CD14-positive monocyte (primary cell): ENCODE results near the gene PLD3. TPM values are rescaled to one million over a fixed set of nuclear protein-coding genes. Genes with fewer than 3 reads are reported as not detected.

Experiments used
- DNase-seq, 3 donors: peaks; one replicate each; pipeline ENCODE4 v3.0.0-alpha.2; 2011 to 2022
- H2AFZ ChIP-seq: 2 replicates; pipeline ENCODE4 v1.6.0; 2012; ENCODE audit warnings: mild to moderate bottlenecking, low read depth, low read length, inconsistent platforms; ENCODE audit not compliant: insufficient read depth, poor library complexity, severe bottlenecking
- H3K27ac ChIP-seq, 2 donors: 1 replicate in 1 of 2; 2 replicates in 1 of 2; pipeline ENCODE4 v1.5.1; 2012 to 2013; ENCODE audit warnings: low read length in 2 of 2, control low read depth in 1 of 2, inconsistent platforms in 1 of 2, low read depth in 1 of 2, mild to moderate bottlenecking in 1 of 2
- H3K27me3 ChIP-seq, 2 donors: one replicate each; pipeline versions ENCODE4 v1.6.0 to v1.6.1; 2011 to 2013; ENCODE audit warnings: low read length in 2 of 2; ENCODE audit not compliant: control insufficient read depth in 2 of 2, insufficient read depth in 2 of 2
- H3K36me3 ChIP-seq, 2 donors: replicated peaks in 1 of 2; 1 replicate in 1 of 2; 2 replicates in 1 of 2; pipeline versions ENCODE4 v1.5.1 to v1.6.1; 2012 to 2013; ENCODE audit warnings: low read length in 2 of 2, control low read depth in 1 of 2, inconsistent platforms in 1 of 2, mild to moderate bottlenecking in 1 of 2; ENCODE audit not compliant: insufficient read depth in 2 of 2, control insufficient read depth in 1 of 2
- H3K4me1 ChIP-seq, 2 donors: 1 replicate in 1 of 2; 2 replicates in 1 of 2; pipeline versions ENCODE4 v1.5.1 to v1.6.1; 2012 to 2013; ENCODE audit warnings: low read length in 2 of 2, control low read depth in 1 of 2, inconsistent platforms in 1 of 2, mild to moderate bottlenecking in 1 of 2, moderate library complexity in 1 of 2; ENCODE audit not compliant: insufficient read depth in 2 of 2, control insufficient read depth in 1 of 2
- H3K4me2 ChIP-seq: replicated peaks from 2 replicates; pipeline ENCODE3; 2012; ENCODE audit warnings: low read length, moderate library complexity, mild to moderate bottlenecking; ENCODE audit not compliant: poor library complexity, severe bottlenecking; ENCODE audit errors: extremely low read depth
- H3K4me3 ChIP-seq, 3 experiments: fragments of 200-600 bp in 1 of 3; sonication (generic) in 1 of 3; replicated peaks in 1 of 3; 1 replicate in 2 of 3; 2 replicates in 1 of 3; pipeline ENCODE4 v1.5.1; 2011 to 2013; ENCODE audit warnings: low read length in 3 of 3, mild to moderate bottlenecking in 3 of 3, control low read depth in 2 of 3, low read depth in 2 of 3, inconsistent platforms in 1 of 3, moderate library complexity in 1 of 3
- H3K79me2 ChIP-seq: 2 replicates; pipeline ENCODE4 v1.6.0; 2012; ENCODE audit warnings: mild to moderate bottlenecking, control low read depth, inconsistent platforms, low read length, moderate library complexity; ENCODE audit not compliant: insufficient read depth
- H3K9ac ChIP-seq: 2 replicates; pipeline ENCODE4 v1.6.0; 2017; ENCODE audit warnings: low read length, mild to moderate bottlenecking; ENCODE audit not compliant: insufficient read depth, poor library complexity, severe bottlenecking
- H3K9me3 ChIP-seq, 2 donors: replicated peaks in 1 of 2; 1 replicate in 1 of 2; 2 replicates in 1 of 2; pipeline versions ENCODE4 v1.5.1 to v1.6.1; 2012 to 2013; ENCODE audit warnings: low read length in 2 of 2, control low read depth in 1 of 2; ENCODE audit not compliant: control insufficient read depth in 1 of 2, insufficient read depth in 1 of 2
- H4K20me1 ChIP-seq: 2 replicates; pipeline ENCODE4 v1.6.0; 2012; ENCODE audit warnings: mild to moderate bottlenecking, low read length, control low read depth, moderate library complexity; ENCODE audit not compliant: insufficient read depth
- H3K27ac Mint-ChIP-seq, 7 donors: one replicate each; pipeline ENCODE4 v1.8.0; 2020; ENCODE audit warnings: mild to moderate bottlenecking in 7 of 7, mixed read lengths in 7 of 7, moderate library complexity in 6 of 7, inconsistent platforms in 2 of 7
- H3K27me3 Mint-ChIP-seq, 3 donors: one replicate each; pipeline ENCODE4 v1.8.0; 2021 to 2022; ENCODE audit warnings: low read depth in 3 of 3, mild to moderate bottlenecking in 3 of 3, mixed read lengths in 3 of 3, moderate library complexity in 3 of 3, inconsistent platforms in 1 of 3
- H3K36me3 Mint-ChIP-seq, 2 donors: one replicate each; pipeline ENCODE4 v1.8.0; 2020; ENCODE audit warnings: mixed read lengths in 2 of 2, inconsistent platforms in 1 of 2, mild to moderate bottlenecking in 1 of 2
- H3K4me1 Mint-ChIP-seq: one replicate; pipeline ENCODE4 v1.8.0; 2020; ENCODE audit warnings: mild to moderate bottlenecking, mixed read lengths
- H3K4me3 Mint-ChIP-seq, 2 donors: one replicate each; pipeline ENCODE4 v1.8.0; 2020; ENCODE audit warnings: mild to moderate bottlenecking in 2 of 2, mixed read lengths in 2 of 2, moderate library complexity in 1 of 2
- H3K9me3 Mint-ChIP-seq, 7 donors: one replicate each; pipeline ENCODE4 v1.8.0; 2020 to 2022; ENCODE audit warnings: mixed read lengths in 7 of 7, mild to moderate bottlenecking in 6 of 7, moderate library complexity in 6 of 7, inconsistent platforms in 2 of 7
- WGBS: methylation state at CpG from one replicate; pipeline ENCODE4 v1.1.5; 2013; ENCODE audit warnings: missing lambda C conversion rate; ENCODE audit not compliant: insufficient coverage; 5-methylcytosine and 5-hydroxymethylcytosine counted together
- intact Hi-C, 2 donors: fragments of 100-400 bp; cut with micrococcal nuclease; formaldehyde crosslinking; loops; one replicate each; pipeline versions ENCODE4 v1.15.0 to v1.15.1; 2023
- polyA plus RNA-seq, 3 donors: library from polyadenylated mRNA; depleted of rRNA in 1 of 3; unstranded in 2 of 3; stranded (reverse) in 1 of 3; fragments of 300-500 nt in 2 of 3; fragments of >200 nt in 1 of 3; fragmentation: Illumina TruSeq in 2 of 3; gene quantifications; 1 replicate in 2 of 3; 2 replicates in 1 of 3; pipeline ENCODE4 v1.2.3, GENCODE V29; 2012 to 2021
- TF ChIP-seq, protein P1 (sequence below): fragments of 200-600 bp; IDR thresholded peaks from one replicate; pipeline ENCODE4 v1.8.0; 2022; ENCODE audit warnings: antibody characterized with exemption, mild to moderate bottlenecking

PLD3 gene
- polyA plus RNA-seq, 3 donors = 168 to 334 (median 170) TPM

DNA sequence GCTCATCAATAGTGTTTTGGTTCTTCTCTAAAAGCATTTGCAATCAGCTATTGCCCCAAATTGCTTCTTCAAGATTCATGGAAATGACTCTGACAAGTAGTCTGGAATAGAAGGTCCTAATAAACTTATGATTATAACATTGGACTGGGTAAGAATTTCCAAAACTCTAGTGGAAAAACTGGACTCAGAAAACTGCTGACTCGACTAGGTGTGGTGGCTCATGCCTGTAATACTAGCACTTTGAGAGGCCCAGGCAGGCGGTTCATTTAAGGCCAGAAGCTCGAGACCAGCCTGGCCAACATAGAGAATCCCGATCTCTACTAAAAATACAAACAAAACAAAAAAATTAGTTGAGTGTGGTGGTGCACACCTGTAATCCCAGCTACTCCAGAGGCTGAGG lies 47.8 kb upstream of the PLD3 start:
- TF ChIP-seq, protein P1, sequence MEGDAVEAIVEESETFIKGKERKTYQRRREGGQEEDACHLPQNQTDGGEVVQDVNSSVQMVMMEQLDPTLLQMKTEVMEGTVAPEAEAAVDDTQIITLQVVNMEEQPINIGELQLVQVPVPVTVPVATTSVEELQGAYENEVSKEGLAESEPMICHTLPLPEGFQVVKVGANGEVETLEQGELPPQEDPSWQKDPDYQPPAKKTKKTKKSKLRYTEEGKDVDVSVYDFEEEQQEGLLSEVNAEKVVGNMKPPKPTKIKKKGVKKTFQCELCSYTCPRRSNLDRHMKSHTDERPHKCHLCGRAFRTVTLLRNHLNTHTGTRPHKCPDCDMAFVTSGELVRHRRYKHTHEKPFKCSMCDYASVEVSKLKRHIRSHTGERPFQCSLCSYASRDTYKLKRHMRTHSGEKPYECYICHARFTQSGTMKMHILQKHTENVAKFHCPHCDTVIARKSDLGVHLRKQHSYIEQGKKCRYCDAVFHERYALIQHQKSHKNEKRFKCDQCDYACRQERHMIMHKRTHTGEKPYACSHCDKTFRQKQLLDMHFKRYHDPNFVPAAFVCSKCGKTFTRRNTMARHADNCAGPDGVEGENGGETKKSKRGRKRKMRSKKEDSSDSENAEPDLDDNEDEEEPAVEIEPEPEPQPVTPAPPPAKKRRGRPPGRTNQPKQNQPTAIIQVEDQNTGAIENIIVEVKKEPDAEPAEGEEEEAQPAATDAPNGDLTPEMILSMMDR = no peak
- H3K27ac Mint-ChIP-seq = no peak overlapping the region
- Histone ChIP-seq H3K36me3 (no peaks in the 10 kb centered on the region), H3K9me3 (no peaks in the 10 kb centered on the region), H3K4me3 (no peak overlapping the region), H4K20me1 (no peaks in the 10 kb centered on the region), H3K9ac (no peak overlapping the region), H2AFZ (no peak overlapping the region), H3K27ac (no peak overlapping the region), H3K4me2 (no peak overlapping the region), H3K4me1 (no peaks in the 10 kb centered on the region), H3K27me3 (no peaks in the 10 kb centered on the region), H3K79me2 (no peaks in the 10 kb centered on the region)
- no peak for DNase-seq
- no CpG with 5 or more reads among the region's 4 CpGs for WGBS
- intact Hi-C loops = loop anchor here (10.0 kb wide), 4 partner anchors 94 to 304 kb away; partner anchors contain the start of genes HIPK4 (in 1 of the 2), LTBP4 (in 1 of the 2) and SERTAD1 (in 1 of the 2)
- no peaks in the 10 kb centered on the region for H3K36me3 Mint-ChIP-seq
- no peak overlapping the region for H3K4me3 Mint-ChIP-seq
- peaks cover 2% of the 10 kb centered on the region for H3K4me1 Mint-ChIP-seq
- H3K27me3 Mint-ChIP-seq = peaks cover 0 to 2% (median 0%) of the 10 kb centered on the region in 3 donors
- no peaks in the 10 kb centered on the region for H3K9me3 Mint-ChIP-seq

DNA sequence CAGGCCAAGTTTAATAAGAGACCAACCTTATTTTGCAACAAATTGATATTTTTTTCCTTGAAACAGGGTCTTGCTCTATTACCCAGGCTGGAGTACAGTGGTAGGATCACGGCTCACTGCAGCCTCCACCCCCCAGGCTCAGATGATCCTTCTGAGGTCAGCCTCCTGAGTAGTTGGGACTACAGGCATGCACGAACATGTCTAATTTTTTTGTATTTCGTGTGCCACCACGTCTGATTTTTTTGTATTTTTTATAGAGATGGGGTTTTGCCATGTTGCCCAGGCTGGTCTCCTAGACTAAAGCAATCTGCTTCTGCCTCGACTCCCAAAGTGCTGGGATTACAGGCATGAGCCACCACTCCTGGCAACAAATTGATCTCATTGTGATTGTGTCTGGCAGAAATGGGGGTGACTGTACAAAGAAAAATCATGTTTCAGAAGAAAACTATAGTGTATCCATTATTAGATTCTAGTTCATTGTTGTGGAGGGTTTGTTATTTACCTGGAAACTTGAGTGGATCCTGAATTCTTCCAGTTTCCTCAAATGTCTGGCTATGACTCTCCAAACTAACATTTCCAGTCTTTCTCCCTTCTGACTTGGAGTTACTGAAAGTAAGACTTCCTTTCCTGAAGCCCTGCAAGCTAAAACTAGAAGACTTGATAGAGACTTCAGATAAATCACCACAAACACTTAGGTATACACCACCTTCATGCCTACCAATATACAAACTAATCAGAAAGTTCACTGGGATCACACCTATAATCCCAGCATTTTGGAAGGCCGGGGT lies 46.1 kb upstream of the PLD3 start:
- Histone ChIP-seq H4K20me1 (no peaks in the 10 kb centered on the region), H3K4me3 (no peak overlapping the region), H3K9ac (no peak overlapping the region), H3K36me3 (no peaks in the 10 kb centered on the region), H3K79me2 (no peaks in the 10 kb centered on the region), H3K9me3 (no peaks in the 10 kb centered on the region), H3K27ac (no peak overlapping the region), H3K4me1 (peaks cover 1 to 2% of the 10 kb centered on the region in 2 donors), H3K27me3 (no peaks in the 10 kb centered on the region), H3K4me2 (no peak overlapping the region), H2AFZ (no peak overlapping the region)
- no peak overlapping the region for H3K27ac Mint-ChIP-seq
- 100% methylated on average over 3 of the region's 6 CpGs for WGBS
- H3K4me1 Mint-ChIP-seq = peaks cover 2% of the 10 kb centered on the region
- H3K27me3 Mint-ChIP-seq = peaks cover 2 to 5% (median 2%) of the 10 kb centered on the region in 3 donors
- H3K9me3 Mint-ChIP-seq = no peaks in the 10 kb centered on the region
- H3K36me3 Mint-ChIP-seq = no peaks in the 10 kb centered on the region
- no peak overlapping the region for H3K4me3 Mint-ChIP-seq
- no peak for DNase-seq
- TF ChIP-seq, protein P1 = no peak
- intact Hi-C loops = loop anchor here (10.0 kb wide), 4 partner anchors 92 to 302 kb away; partner anchors contain the start of genes HIPK4 (in 1 of the 2), LTBP4 (in 1 of the 2) and SERTAD1 (in 1 of the 2)
